DOHH2 (cell line): ENCODE data around the gene RELN.

Experiments used
- EZH2phosphoT487 ChIP-seq: fragments of 200-600 bp; sonication (generic); IDR thresholded peaks from 2 replicates; pipeline ENCODE4 v1.6.1; 2017; ENCODE audit warnings: borderline replicate concordance, mild to moderate bottlenecking, antibody characterized with exemption, low read length, moderate library complexity, mixed read lengths
- TF ChIP-seq, protein P1 (sequence below): fragments of 200-600 bp; sonication (generic); IDR thresholded peaks from one replicate; pipeline ENCODE4 v1.5.1; 2014; ENCODE audit warnings: antibody characterized with exemption, mild to moderate bottlenecking, low read depth, low read length; ENCODE audit not compliant: poor library complexity, severe bottlenecking

- TF ChIP-seq, protein P1, sequence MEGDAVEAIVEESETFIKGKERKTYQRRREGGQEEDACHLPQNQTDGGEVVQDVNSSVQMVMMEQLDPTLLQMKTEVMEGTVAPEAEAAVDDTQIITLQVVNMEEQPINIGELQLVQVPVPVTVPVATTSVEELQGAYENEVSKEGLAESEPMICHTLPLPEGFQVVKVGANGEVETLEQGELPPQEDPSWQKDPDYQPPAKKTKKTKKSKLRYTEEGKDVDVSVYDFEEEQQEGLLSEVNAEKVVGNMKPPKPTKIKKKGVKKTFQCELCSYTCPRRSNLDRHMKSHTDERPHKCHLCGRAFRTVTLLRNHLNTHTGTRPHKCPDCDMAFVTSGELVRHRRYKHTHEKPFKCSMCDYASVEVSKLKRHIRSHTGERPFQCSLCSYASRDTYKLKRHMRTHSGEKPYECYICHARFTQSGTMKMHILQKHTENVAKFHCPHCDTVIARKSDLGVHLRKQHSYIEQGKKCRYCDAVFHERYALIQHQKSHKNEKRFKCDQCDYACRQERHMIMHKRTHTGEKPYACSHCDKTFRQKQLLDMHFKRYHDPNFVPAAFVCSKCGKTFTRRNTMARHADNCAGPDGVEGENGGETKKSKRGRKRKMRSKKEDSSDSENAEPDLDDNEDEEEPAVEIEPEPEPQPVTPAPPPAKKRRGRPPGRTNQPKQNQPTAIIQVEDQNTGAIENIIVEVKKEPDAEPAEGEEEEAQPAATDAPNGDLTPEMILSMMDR: no peak
- TF ChIP-seq EZH2phosphoT487: no peak
Measured at GRCh38 chr7:103538964-103539709, 450.3 kb downstream of the RELN start.
